HG02588 (cell line): Measurements from ENCODE around the gene UGT3A1.

Experiments
- ATAC-seq: cut with Tn5 transposase; IDR thresholded peaks from one replicate; pipeline ENCODE4 v1.9.1; 2021; ENCODE audit warnings: mild to moderate bottlenecking, moderate library complexity; ENCODE audit not compliant: unreplicated experiment

Gene UGT3A1

GRCh38 chr5:35919191-35919590, 72.0 kb downstream of the UGT3A1 start:
- ATAC-seq: no peak

DNA sequence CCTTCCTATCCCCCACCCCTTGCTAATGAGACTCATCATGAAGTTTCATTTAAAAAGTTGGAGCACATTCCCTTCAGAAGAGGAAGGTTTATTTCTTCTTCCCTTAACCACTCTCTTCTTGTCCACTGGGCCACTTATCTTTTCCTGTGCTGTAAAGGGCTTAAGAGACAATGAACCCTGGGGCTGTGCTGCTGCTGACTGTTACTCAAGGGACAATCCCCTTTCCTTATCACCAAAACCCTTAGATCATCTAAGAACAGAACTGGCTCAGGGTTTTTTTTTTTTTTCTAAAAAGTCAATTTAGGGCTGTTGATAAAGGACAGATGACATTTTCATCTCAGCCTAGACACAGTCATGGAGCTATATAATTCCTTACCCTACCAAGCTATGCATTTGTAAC, 82.4 kb downstream of the UGT3A1 start:
- no peak for ATAC-seq

DNA sequence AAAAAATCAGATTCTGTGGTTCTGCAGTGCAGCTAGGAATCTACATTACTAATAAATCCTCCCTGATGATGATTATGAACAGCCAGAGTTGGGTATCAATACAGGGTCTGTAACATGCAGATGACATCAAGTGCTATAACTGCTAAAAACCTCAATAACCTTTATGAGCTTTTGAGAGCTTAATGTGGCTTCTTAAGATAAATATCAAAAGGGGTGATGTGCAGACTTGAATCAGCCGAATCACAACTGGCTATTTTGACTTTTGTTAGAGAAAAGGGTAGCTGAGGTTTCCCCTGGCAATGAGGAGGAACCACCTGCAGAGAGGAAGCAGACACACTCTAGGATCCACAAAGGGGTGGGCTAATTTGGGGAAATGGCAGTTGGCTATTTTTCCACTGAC, 83.0 kb downstream of the UGT3A1 start:
- ATAC-seq: no peak

- ATAC-seq: peak; percentile 57
Observed at GRCh38 chr5:35904443-35905132, 86.6 kb downstream of the UGT3A1 start.

- ATAC-seq: no peak
Observed at GRCh38 chr5:35903631-35904203, 87.5 kb downstream of the UGT3A1 start.

DNA sequence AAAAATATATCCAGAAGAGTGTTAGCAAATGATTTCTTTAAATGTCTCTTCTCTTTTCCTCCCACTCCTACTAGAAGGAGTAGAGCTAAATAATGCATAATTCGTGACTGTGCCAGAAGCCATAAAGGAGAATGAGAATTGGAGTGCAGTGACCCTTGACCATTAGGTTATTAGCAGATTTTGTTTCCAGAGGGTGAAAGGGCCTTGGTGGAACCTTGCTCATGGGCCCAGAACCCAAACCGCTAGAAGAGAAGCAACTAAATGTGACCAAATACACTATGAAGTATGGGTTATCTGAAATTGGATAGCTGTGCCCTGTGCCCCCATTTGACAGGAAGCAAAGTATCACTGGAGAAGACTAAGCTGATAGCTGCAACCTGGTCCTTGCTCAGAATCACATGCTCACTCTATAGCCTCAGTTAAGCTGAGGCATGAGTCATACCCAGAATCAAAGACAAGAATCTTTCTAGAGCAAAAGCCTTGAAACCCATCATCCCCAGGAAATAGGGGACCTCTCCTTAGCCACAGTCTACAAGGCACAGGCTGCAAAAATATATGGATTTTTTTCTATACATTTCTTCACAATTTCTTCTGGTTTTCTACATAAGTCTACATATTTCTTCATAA, 89.0 kb downstream of the UGT3A1 start:
- ATAC-seq: peak; percentile 41
